Vagina (tissue), 2 donors: Measurements from ENCODE around the gene RASAL2. TPM values are rescaled to one million over a fixed set of nuclear protein-coding genes. Genes with fewer than 3 reads are reported as not detected.
"Not testable (repeated sequence)": the region's sequence is repeated elsewhere in the genome, so short reads cannot be mapped to it uniquely, and the experiment has no call there.

ENCODE experiments used
- DNase-seq, 2 donors: peaks; one replicate each; pipeline ENCODE4 v3.0.0-alpha.2; 2017; ENCODE audit errors: extremely low spot score in 2 of 2
- H3K27ac ChIP-seq: fragments of 200-600 bp; sonication (generic); one replicate; pipeline ENCODE4 v1.5.1; 2019
- H3K27me3 ChIP-seq: fragments of 200-600 bp; sonication (generic); one replicate; pipeline ENCODE4 v1.5.1; 2019
- H3K36me3 ChIP-seq, 2 donors: fragments of 200-600 bp; sonication (generic); one replicate each; pipeline ENCODE4 v1.5.1; 2017 to 2019
- H3K4me1 ChIP-seq: fragments of 200-600 bp; sonication (generic); one replicate; pipeline ENCODE4 v1.5.1; 2019
- H3K4me3 ChIP-seq, 2 donors: fragments of 200-600 bp; sonication (generic); 1 replicate in 1 of 2; 2 replicates in 1 of 2; pipeline ENCODE4 v1.5.1; 2016 to 2019
- H3K9me3 ChIP-seq: fragments of 200-600 bp; sonication (generic); one replicate; pipeline ENCODE4 v1.5.1; 2019
- POLR2A ChIP-seq, 2 donors: fragments of 450-650 bp; IDR thresholded peaks; one replicate each; pipeline ENCODE4 v1.6.1; 2017; ENCODE audit warnings: antibody characterized with exemption in 2 of 2, mild to moderate bottlenecking in 2 of 2, moderate library complexity in 2 of 2
- POLR2AphosphoS5 ChIP-seq, 2 donors: sonication (generic); formaldehyde crosslinking; IDR thresholded peaks; one replicate each; pipeline ENCODE4 v1.9.0; 2017; ENCODE audit warnings: antibody characterized with exemption in 2 of 2, mild to moderate bottlenecking in 2 of 2, low read depth in 1 of 2; ENCODE audit not compliant: insufficient read depth in 1 of 2
- intact Hi-C: fragments of 100-400 bp; cut with DNase I; formaldehyde crosslinking; loops from one replicate; pipeline ENCODE4 v1.15.1; 2023
- total RNA-seq: library from RNA; depleted of rRNA; stranded (reverse); fragments of >200 nt; gene quantifications from one replicate; pipeline ENCODE4 v1.2.3, GENCODE V29; 2016
- TF ChIP-seq, protein P1 (sequence below), 3 experiments: fragments of 450-650 bp in 2 of 3; fragments of 200-600 bp in 1 of 3; sonication (generic) in 1 of 3; IDR thresholded peaks; one replicate each; pipeline ENCODE4 v1.5.1; 2017 to 2019; ENCODE audit warnings: antibody characterized with exemption in 3 of 3, mild to moderate bottlenecking in 2 of 3, moderate library complexity in 2 of 3

The RASAL2 gene
- total RNA-seq, 1 donor from 2014 or later, result 25.5 TPM

- Histone ChIP-seq H3K27me3 (no peaks in the 10 kb centered on the region), H3K9me3 (no peaks in the 10 kb centered on the region), H3K4me1 (peaks cover 11% of the 10 kb centered on the region), H3K27ac (no peak overlapping the region), H3K4me3 (no peak overlapping the region), H3K36me3 (no peaks in the 10 kb centered on the region)
- no peak for DNase-seq
- intact Hi-C loops, result no loop called here
- no peak for TF ChIP-seq POLR2AphosphoS5 (IDR thresholded peaks at IDR 0.05; ENCODE audit: insufficient read depth in 1 of 2, low read depth in 1 of 2)
- TF ChIP-seq, protein P1, sequence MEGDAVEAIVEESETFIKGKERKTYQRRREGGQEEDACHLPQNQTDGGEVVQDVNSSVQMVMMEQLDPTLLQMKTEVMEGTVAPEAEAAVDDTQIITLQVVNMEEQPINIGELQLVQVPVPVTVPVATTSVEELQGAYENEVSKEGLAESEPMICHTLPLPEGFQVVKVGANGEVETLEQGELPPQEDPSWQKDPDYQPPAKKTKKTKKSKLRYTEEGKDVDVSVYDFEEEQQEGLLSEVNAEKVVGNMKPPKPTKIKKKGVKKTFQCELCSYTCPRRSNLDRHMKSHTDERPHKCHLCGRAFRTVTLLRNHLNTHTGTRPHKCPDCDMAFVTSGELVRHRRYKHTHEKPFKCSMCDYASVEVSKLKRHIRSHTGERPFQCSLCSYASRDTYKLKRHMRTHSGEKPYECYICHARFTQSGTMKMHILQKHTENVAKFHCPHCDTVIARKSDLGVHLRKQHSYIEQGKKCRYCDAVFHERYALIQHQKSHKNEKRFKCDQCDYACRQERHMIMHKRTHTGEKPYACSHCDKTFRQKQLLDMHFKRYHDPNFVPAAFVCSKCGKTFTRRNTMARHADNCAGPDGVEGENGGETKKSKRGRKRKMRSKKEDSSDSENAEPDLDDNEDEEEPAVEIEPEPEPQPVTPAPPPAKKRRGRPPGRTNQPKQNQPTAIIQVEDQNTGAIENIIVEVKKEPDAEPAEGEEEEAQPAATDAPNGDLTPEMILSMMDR (IDR thresholded peaks at IDR 0.05), result no peak
- TF ChIP-seq POLR2A (IDR thresholded peaks at IDR 0.05), result no peak
Measured at GRCh38 chr1:178308438-178308837, 214.5 kb downstream of the RASAL2 start.

DNA sequence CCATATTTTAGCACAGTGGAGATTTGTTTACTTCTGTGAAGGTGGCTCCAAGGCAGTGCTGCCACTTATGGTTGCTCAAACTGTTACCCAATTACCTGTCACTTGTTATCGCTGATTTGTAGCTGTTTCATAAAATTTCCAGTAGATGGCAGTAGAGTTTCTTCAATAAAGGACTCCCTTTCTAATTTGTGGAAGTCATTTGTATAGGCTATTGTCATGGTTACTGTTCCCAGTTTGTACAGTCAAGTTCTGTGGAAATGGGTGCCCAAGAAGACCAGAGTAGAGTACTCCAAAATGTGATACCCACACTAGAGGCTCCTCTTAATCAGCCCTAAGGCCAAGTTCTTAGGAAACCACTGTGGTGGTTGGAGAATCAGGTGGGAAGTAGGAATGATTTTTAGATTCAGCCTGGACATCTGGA, 216.8 kb downstream of the RASAL2 start:
- Histone ChIP-seq H3K9me3 (no peaks in the 10 kb centered on the region), H3K4me1 (peaks cover 11% of the 10 kb centered on the region), H3K36me3 (no peaks in the 10 kb centered on the region), H3K4me3 (no peak overlapping the region), H3K27me3 (no peaks in the 10 kb centered on the region), H3K27ac (no peak overlapping the region)
- no peak for TF ChIP-seq POLR2A (IDR thresholded peaks at IDR 0.05)
- TF ChIP-seq, protein P1 (IDR thresholded peaks at IDR 0.05), result peak; percentile 50 to 63 (median 51)
- peak in 1 of 2 donors; percentile 59 for TF ChIP-seq POLR2AphosphoS5 (IDR thresholded peaks at IDR 0.05; ENCODE audit: insufficient read depth in 1 of 2, low read depth in 1 of 2)
- no peak for DNase-seq
- intact Hi-C loops, result no loop called here

GRCh38 chr1:178311164-178311563, 217.3 kb downstream of the RASAL2 start:
- no peak for DNase-seq
- TF ChIP-seq POLR2A (IDR thresholded peaks at IDR 0.05) (no peak), POLR2AphosphoS5 (IDR thresholded peaks at IDR 0.05; ENCODE audit: insufficient read depth in 1 of 2, low read depth in 1 of 2) (no peak)
- TF ChIP-seq, protein P1 (IDR thresholded peaks at IDR 0.05), result no peak
- Histone ChIP-seq H3K4me3 (no peak overlapping the region), H3K9me3 (no peaks in the 10 kb centered on the region), H3K4me1 (peaks cover 11% of the 10 kb centered on the region), H3K36me3 (no peaks in the 10 kb centered on the region), H3K27me3 (no peaks in the 10 kb centered on the region), H3K27ac (no peak overlapping the region)
- intact Hi-C loops, result no loop called here

DNA sequence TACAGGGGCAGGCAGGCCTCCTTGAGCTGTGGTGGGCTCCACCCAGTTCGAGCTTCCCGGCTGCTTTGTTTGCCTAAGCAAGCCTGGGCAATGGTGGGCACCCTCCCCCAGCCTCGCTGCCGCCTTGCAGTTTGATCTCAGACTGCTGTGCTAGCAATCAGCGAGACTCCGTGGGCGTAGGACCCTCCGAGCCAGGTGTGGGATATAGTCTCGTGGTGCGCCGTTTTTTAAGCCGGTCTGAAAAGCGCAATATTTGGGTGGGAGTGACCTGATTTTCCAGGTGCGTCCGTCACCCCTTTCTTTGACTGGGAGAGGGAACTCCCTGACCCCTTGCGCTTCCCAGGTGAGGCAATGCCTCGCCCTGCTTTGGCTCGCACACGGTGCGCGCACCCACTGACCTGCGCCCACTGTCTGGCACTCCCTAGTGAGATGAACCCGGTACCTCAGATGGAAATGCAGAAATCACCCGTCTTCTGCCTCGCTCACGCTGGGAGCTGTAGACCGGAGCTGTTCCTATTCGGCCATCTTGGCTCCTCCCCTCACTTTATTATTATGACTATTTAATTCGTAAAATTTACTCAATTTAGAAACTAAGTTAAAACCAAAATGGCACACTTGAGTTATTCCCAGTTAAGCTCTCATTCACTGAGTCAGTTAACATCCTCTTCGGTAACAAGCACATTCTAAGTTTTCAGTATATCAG, 226.5 kb downstream of the RASAL2 start:
- H3K27me3 ChIP-seq, DNase-seq, intact Hi-C loops, H3K36me3 ChIP-seq, H3K9me3 ChIP-seq, H3K27ac ChIP-seq: not testable (repeated sequence)
- peaks cover 12% of the 10 kb centered on the region for H3K4me1 ChIP-seq
- H3K4me3 ChIP-seq, result peak overlapping the region in 1 of 2 donors; percentile 28

DNA sequence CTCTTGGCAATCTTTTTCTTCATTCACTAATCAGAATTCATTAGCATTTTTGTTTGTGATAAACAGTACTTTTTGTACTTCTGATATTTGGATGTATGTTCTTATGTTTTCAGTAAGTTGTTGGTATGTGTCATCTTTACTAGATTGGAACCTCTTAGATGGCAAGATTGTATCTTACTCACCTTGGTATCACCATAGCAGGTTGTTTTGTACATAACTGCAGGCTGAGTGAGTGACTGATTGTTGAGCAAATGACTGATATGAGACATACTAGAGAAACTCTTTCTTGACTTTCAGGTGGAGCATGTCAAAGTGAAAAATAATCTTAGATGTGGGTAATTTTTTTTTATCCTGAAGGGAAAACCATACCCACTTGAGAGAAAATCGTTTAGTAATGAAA, 229.2 kb downstream of the RASAL2 start:
- DNase-seq, result no peak
- Histone ChIP-seq H3K4me1 (peaks cover 12% of the 10 kb centered on the region), H3K36me3 (no peaks in the 10 kb centered on the region), H3K27me3 (no peaks in the 10 kb centered on the region), H3K4me3 (no peak overlapping the region), H3K9me3 (no peaks in the 10 kb centered on the region), H3K27ac (no peak overlapping the region)
- TF ChIP-seq, protein P1 (IDR thresholded peaks at IDR 0.05), result no peak
- TF ChIP-seq POLR2A (IDR thresholded peaks at IDR 0.05) (no peak), POLR2AphosphoS5 (IDR thresholded peaks at IDR 0.05; ENCODE audit: insufficient read depth in 1 of 2, low read depth in 1 of 2) (no peak)
- intact Hi-C loops, result no loop called here
